ENCODE measurements around the gene IGFN1. TPM values are rescaled to one million over a fixed set of nuclear protein-coding genes. Genes with fewer than 3 reads are reported as not detected.

The IGFN1 gene
- total and polyA plus RNA-seq, 2 experiments from 2014 or later, result 0.37 to 3.1 TPM

DNA sequence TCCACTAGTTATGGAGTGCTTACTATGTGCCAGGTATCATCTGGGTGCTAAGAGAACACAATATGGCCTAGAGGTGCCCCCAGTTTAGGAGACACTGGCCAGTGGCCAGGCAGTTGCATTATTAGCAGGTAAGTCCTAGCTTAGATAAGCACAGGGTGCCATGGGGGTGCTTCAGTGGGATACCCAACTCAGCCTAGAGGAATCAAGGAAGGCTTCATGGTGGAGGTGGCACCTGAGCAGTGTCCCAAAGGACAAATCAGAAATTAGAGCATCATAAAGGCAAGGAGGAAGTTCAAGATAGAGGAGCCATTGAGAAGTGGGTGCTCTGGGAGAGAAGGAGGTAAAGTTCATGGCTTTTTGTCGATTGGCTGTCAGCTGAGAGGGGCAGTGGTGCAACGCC, 60.8 kb downstream of the IGFN1 start:
- Histone ChIP-seq H3K27me3 (no peaks in the 10 kb centered on the region), H3K79me2 (no peaks in the 10 kb centered on the region), H3K27ac (no peak overlapping the region), H4K20me1 (ENCODE audit: insufficient read depth, poor library complexity, severe bottlenecking) (no peaks in the 10 kb centered on the region), H3K36me3 (replicated peaks; ENCODE audit: insufficient read depth, low read depth) (no peaks in the 10 kb centered on the region), H3K4me1 (ENCODE audit: insufficient read depth) (no peaks in the 10 kb centered on the region), H2AFZ (no peak overlapping the region), H3K9me2 (replicated peaks; ENCODE audit: insufficient read depth) (no peaks in the 10 kb centered on the region), H3K4me3 (no peak overlapping the region), H3K4me2 (no peak overlapping the region), H3K9me3 (ENCODE audit: low read depth) (no peaks in the 10 kb centered on the region)
- TF ChIP-seq, protein P1, sequence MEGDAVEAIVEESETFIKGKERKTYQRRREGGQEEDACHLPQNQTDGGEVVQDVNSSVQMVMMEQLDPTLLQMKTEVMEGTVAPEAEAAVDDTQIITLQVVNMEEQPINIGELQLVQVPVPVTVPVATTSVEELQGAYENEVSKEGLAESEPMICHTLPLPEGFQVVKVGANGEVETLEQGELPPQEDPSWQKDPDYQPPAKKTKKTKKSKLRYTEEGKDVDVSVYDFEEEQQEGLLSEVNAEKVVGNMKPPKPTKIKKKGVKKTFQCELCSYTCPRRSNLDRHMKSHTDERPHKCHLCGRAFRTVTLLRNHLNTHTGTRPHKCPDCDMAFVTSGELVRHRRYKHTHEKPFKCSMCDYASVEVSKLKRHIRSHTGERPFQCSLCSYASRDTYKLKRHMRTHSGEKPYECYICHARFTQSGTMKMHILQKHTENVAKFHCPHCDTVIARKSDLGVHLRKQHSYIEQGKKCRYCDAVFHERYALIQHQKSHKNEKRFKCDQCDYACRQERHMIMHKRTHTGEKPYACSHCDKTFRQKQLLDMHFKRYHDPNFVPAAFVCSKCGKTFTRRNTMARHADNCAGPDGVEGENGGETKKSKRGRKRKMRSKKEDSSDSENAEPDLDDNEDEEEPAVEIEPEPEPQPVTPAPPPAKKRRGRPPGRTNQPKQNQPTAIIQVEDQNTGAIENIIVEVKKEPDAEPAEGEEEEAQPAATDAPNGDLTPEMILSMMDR (IDR thresholded peaks at IDR 0.05; ENCODE audit: poor library complexity), result no peak
- TF ChIP-seq EZH2 (IDR thresholded peaks at IDR 0.05; ENCODE audit: borderline replicate concordance), result no peak
- TF ChIP-seq EZH2phosphoT487 (IDR thresholded peaks at IDR 0.05; ENCODE audit: low read depth, severe bottlenecking, unreplicated experiment), result no peak
- 86% methylated on average over 2 of the region's 2 CpGs for WGBS (ENCODE audit: low lambda C conversion rate, missing lambda C conversion rate)
- DNase-seq (ENCODE audit: low spot score), result no peak

DNA sequence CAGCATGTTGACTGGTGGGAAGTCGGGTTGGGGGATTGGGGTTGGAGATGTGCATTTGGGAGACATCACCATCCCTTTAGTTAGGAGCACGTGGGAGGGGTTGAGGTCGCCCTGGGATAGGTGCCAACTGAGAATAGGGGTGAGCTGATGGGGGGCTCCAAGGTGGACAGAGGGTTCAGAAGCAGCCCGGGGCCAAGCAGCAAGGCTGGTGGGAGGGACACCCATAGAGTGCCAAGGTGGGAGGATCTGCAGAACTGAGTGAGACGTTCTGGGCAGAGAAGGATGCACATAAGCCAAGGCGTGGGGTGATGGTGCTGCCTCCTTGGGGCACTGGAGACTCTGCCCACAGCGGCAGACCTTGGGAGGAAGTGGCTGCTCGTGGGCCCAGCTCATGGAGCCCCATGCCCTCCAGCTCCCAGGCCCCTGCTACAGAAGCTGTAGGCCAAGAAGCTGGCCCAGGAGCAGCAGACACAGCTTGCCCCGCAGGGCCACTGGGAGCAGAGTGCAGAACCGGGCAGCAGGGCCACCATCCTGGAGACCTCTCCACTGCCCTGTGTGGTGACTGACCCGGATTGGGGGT, 61.3 kb downstream of the IGFN1 start:
- TF ChIP-seq, protein P1 (IDR thresholded peaks at IDR 0.05; ENCODE audit: poor library complexity), result no peak
- Histone ChIP-seq H3K9me2 (replicated peaks; ENCODE audit: insufficient read depth) (no peaks in the 10 kb centered on the region), H4K20me1 (ENCODE audit: insufficient read depth, poor library complexity, severe bottlenecking) (no peaks in the 10 kb centered on the region), H3K79me2 (no peaks in the 10 kb centered on the region), H3K27me3 (no peaks in the 10 kb centered on the region), H2AFZ (no peak overlapping the region), H3K4me3 (no peak overlapping the region), H3K36me3 (replicated peaks; ENCODE audit: insufficient read depth, low read depth) (no peaks in the 10 kb centered on the region), H3K27ac (no peak overlapping the region), H3K9me3 (ENCODE audit: low read depth) (no peaks in the 10 kb centered on the region), H3K4me2 (no peak overlapping the region), H3K4me1 (ENCODE audit: insufficient read depth) (no peaks in the 10 kb centered on the region)
- WGBS (ENCODE audit: low lambda C conversion rate, missing lambda C conversion rate), result 90% methylated on average over 11 of the region's 11 CpGs
- DNase-seq (ENCODE audit: low spot score), result no peak

DNA sequence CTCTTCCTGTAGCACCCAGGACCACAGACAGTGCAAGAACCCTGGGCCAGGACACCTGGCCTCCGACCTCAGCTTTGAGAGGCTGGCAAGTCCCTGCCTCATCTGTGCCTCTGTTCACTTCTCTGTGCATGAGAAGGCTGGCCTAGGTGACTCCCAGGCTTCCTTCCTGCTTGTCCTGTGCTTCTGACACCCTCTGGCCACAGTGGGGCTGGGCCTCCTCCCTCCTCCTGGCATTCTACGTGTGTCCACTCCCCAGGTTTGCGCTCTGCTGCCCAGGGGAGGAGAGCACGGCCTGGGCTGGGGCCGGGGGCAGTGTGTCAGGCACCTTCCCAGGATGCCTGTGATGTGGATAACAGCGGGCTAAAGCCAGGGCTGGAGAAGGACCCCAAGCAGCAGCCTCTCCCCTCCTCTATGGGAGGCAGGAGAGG, 62.3 kb downstream of the IGFN1 start:
- TF ChIP-seq EZH2phosphoT487 (IDR thresholded peaks at IDR 0.05; ENCODE audit: low read depth, severe bottlenecking, unreplicated experiment) (no peak), EZH2 (IDR thresholded peaks at IDR 0.05; ENCODE audit: borderline replicate concordance) (no peak)
- TF ChIP-seq, protein P1 (IDR thresholded peaks at IDR 0.05; ENCODE audit: poor library complexity), result no peak
- 84% methylated on average over 6 of the region's 6 CpGs for WGBS (ENCODE audit: low lambda C conversion rate, missing lambda C conversion rate)
- no peaks in the 10 kb centered on the region for H3K27me3 ChIP-seq
- H3K79me2 ChIP-seq, result no peaks in the 10 kb centered on the region
- H3K9me3 ChIP-seq (ENCODE audit: low read depth), result no peaks in the 10 kb centered on the region
- no peaks in the 10 kb centered on the region for H3K4me1 ChIP-seq (ENCODE audit: insufficient read depth)
- H3K27ac ChIP-seq, result no peak overlapping the region
- no peak overlapping the region for H3K4me3 ChIP-seq
- no peak for DNase-seq (ENCODE audit: low spot score)
- no peaks in the 10 kb centered on the region for H4K20me1 ChIP-seq (ENCODE audit: insufficient read depth, poor library complexity, severe bottlenecking)
- H3K9me2 ChIP-seq (replicated peaks; ENCODE audit: insufficient read depth), result no peaks in the 10 kb centered on the region
- no peak overlapping the region for H2AFZ ChIP-seq
- no peaks in the 10 kb centered on the region for H3K36me3 ChIP-seq (replicated peaks; ENCODE audit: insufficient read depth, low read depth)
- no peak overlapping the region for H3K4me2 ChIP-seq

DNA sequence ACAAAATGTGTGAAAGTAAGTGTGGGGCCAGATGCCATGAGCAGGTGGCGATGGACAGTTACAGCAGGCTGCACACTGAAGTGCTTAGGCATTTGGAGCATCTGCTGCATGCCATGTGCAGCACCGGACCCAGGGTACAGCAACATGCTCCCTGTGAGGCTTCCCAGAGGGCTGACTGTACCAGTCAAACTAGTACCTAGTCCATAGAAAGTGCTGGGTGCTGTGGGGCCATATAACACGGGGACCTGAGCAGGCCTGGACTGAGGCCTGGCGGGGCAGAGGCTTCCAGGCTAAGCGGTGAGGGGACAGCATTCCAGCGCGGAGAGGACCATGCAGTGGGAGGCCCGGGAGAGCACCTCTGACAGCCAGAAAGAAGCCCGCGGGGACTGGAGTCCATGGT, 62.8 kb downstream of the IGFN1 start:
- no peaks in the 10 kb centered on the region for H3K36me3 ChIP-seq (replicated peaks; ENCODE audit: insufficient read depth, low read depth)

More for the DNA sequence above, 62.8 kb downstream of the IGFN1 start:
- Histone ChIP-seq H2AFZ (no peak overlapping the region), H4K20me1 (ENCODE audit: insufficient read depth, poor library complexity, severe bottlenecking) (no peaks in the 10 kb centered on the region), H3K4me2 (no peak overlapping the region), H3K9me3 (ENCODE audit: low read depth) (no peaks in the 10 kb centered on the region), H3K4me3 (no peak overlapping the region), H3K27ac (no peak overlapping the region), H3K27me3 (no peaks in the 10 kb centered on the region), H3K79me2 (no peaks in the 10 kb centered on the region), H3K9me2 (replicated peaks; ENCODE audit: insufficient read depth) (no peaks in the 10 kb centered on the region), H3K4me1 (ENCODE audit: insufficient read depth) (no peaks in the 10 kb centered on the region)
- 80% methylated on average over 10 of the region's 10 CpGs for WGBS (ENCODE audit: low lambda C conversion rate, missing lambda C conversion rate)
- DNase-seq (ENCODE audit: low spot score), result no peak
- TF ChIP-seq, protein P1 (IDR thresholded peaks at IDR 0.05; ENCODE audit: poor library complexity), result no peak
- no peak for TF ChIP-seq EZH2 (IDR thresholded peaks at IDR 0.05; ENCODE audit: borderline replicate concordance)
- no peak for TF ChIP-seq EZH2phosphoT487 (IDR thresholded peaks at IDR 0.05; ENCODE audit: low read depth, severe bottlenecking, unreplicated experiment)
